CD4-positive, alpha-beta T cell treated with Interleukin-6 at 100 ng/mL for 8 hours (primary cell): ENCODE results near the gene CFAP20DC.
"Not testable (repeated sequence)": the region's sequence is repeated elsewhere in the genome, so short reads cannot be mapped to it uniquely, and the experiment has no call there.

Experiments
- DNase-seq: peaks from one replicate; pipeline ENCODE4 v3.0.0-alpha.2; 2020; ENCODE audit warnings: mixed read lengths, low spot score

The CFAP20DC gene

GRCh38 chr3:59049671-59050331, at the start of gene CFAP20DC:
Gene CFAP20DC (minus strand): TSS chr3:59050025. CDS start chr3:59049631, 394 bp downstream.
- peak; percentile 84 for DNase-seq

DNA sequence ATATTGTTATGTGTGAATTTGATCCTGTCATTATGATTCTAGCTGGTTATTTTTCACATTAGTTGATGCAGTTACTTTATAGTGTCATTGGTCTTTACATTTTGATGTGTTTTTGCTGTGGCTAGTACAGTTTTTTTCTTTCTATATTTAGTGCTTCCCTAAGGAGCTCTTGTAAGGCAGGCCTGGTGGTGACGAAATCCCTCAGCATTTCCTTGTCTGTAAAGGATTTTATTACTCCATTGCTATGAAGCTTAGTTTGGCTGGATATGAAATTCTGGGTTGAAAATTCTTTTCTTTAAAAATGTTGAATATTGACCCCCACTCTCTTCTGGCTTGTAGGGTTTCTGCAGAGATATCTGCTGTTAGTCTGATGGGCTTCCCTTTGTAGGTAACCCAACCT, 48.7 kb upstream of the CFAP20DC start:
- DNase-seq: not testable (repeated sequence)

- no peak for DNase-seq
Measured at GRCh38 chr3:59094446-59094845, 44.6 kb upstream of the CFAP20DC start.

DNA sequence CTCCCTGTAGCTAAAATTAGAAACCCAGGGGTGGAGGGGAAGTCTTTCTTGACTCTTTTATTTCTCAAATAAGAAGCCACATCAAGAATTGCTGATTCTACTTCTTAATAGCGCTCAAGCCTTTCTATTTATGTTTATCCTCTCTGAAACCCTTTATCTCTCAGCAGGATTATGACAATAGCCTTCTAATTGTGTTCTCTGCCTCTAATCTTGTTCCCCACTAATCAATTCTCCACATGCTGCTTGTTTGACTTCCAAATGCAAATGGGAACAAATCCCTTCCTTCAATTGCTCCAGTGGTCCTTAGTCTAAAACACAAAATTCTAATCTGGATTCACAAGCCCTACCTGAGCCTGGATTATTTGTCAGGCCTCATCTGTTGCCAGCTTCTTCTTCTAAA, 43.7 kb upstream of the CFAP20DC start:
- DNase-seq: no peak

DNA sequence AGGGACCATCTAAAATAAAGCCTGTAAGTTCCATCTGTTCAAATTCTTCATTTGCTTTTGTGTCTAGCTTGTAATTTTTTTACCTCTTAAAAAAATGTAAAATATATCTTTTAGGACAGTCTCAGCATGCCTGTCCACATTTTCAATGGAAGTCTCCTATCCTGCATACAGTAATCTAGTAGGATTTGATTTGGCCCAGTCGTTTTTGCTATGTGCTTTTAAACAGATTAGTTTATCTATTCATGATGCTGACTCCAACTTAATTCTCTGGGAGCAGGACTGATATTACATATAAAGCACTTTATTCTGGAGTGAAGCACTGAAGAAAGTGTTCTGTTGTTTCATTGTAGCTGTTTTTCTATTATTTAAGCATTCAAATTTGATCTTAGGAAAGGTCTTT, 38.9 kb upstream of the CFAP20DC start:
- DNase-seq: no peak

DNA sequence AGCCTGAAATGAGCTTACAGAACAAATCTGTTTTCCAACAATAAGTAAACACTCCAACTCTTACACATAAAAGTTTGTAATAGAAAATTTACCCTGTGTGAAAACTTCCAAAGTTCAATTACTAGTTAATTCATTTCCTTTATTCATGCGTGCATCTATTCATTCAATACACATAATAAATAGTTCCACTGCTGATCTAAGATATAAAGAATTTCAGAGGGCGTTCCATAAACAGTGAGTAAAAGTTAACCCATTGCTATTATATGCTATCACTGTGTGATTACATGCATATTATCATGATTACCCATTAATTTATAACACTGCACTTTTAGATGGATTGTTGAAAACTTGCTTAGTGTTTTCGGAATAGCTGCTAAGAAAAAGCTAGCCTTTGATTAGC, 36.2 kb upstream of the CFAP20DC start:
- DNase-seq: no peak

DNA sequence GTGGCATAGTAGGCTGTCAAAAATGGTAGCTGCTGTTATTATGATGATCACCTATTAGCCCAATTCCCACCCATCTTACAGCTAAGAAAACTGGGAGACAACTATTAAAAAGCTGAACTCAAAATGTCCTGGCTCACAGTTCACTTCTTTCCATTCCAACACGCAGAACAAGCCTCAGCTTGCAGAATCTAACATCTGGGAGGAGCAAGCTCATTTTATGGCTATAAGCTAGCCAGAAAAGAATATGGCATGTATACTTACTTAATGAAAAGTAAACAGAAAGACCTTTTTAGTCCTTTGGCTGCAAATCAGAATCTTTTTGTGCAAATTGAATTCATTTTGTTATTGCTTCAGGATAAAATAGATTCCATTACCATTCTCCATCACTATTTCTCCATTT, 34.8 kb upstream of the CFAP20DC start:
- no peak for DNase-seq

DNA sequence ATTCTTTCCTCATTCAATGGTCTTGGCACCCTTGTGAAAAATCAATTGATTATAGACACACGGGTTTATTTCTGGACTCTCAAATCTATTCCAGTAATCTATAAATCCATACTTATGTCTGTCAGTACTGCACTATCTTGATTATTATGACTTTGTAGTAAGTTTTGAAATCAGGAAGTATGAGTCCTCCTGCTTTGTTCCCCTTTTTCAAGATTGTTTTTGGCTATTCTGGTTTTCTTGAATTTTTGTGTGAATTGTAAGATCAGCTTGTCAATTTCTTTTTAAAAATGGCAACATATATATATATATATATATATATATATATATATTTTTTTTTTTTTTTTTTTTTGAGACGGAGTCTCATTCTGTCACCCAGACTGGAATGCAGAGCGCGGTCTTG, 32.3 kb upstream of the CFAP20DC start:
- no peak for DNase-seq

- no peak for DNase-seq
Measured at GRCh38 chr3:59081071-59081470, 31.2 kb upstream of the CFAP20DC start.

GRCh38 chr3:59079962-59080361, 30.1 kb upstream of the CFAP20DC start:
- no peak for DNase-seq

DNA sequence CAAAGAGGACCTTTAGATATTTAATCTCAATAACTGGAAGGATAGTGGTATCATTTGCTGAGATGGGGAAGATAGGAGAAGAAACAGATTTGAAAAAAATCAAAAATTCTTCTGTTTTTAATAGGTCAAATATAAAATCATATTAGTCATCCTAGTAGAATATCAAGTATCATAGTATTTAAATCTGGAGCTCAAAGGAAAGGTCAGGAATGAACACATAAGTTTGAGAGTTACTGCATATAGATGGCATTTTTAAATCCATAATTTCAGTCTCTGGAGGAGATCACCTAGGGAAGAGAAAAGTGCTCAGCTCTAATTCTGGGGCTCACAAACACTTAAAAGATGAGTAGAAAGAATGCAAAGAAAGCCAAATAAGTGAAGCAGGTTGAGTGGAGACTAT, 24.9 kb upstream of the CFAP20DC start:
- DNase-seq: no peak

DNA sequence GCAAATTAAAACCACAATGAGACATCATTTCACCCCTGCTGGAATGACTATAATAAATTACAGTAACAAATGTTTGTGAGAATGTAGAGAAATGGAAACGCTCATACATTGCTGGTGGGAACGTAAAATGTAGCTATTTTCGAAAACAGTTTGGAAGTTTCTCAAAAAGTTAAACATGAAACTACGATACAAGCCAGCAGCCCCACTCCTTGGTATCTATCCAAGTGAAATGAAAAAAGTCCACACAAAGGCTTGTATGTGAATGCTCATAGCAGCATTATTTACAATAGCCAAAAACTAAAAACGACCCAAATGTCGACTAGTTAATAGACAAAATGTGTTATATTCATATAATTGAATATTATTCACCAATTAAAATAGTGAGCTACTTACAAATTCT, 22.9 kb upstream of the CFAP20DC start:
- no peak for DNase-seq

DNA sequence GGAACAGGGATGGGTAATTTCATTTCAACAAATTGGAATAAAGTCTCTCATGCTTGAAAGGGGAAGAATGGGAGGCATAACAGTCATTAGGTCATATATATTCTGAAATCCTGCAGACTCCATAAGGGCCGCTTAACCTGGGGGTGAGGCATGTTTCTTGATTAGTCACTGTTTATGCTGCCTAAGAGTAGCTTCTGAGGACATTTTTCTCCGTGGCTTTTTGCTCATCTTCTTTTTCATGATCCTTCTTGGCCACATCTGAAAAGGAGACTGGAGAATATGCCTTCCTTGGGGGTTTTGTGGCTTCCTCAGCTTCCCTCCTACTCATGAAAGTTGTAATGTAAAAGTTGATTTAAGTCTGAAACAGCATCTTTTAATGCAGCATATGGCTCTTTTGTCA, 20.0 kb upstream of the CFAP20DC start:
- no peak for DNase-seq

DNA sequence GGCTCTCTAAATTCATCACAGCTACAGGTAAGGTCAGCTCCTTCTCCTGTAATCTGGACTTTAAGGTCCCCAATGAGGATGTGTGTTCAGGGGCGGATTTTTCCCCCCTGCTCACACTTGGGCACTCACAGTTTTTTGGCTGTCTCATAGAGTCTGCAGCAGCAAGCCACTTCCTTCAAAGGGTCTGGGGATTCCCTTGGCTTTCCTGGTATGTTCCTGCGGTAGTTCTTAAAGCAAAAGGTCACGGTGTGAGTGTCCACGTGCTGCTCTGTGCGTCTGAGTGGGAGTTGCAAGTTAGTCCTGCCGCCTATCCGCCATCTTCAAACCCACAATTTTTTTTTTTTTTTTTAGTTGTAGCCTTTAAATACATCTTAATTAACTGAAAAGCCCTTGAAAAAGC, 15.4 kb upstream of the CFAP20DC start:
- DNase-seq: no peak

DNA sequence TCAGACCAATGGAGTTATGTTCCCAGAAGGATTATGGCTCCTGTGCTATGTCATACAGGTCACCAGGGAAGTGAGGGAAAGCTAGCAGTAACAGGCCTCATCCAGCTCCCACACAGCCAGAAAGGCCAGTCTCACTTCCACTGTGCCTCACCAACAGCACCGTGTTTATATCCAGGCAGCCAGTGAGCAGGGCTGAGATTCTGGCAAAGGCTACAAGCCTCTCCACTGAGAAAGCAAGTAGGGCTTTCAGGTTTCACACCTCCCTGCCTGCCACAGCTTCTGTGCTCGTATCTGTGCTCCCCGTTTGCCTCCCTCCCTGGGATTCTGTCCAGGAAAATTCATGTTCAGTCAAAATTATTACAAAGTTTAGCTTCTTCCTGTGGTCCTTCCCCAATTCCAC, 14.9 kb upstream of the CFAP20DC start:
- DNase-seq: no peak

GRCh38 chr3:59064276-59064675, 14.5 kb upstream of the CFAP20DC start:
- no peak for DNase-seq

- no peak for DNase-seq
Measured at GRCh38 chr3:59056706-59057105, 6.9 kb upstream of the CFAP20DC start.

- peak; percentile 9 for DNase-seq
Measured at GRCh38 chr3:59052803-59053411, 3.1 kb upstream of the CFAP20DC start.

- DNase-seq: not testable (repeated sequence)
Measured at GRCh38 chr3:59050811-59051414, 1.1 kb upstream of the CFAP20DC start.

- no peak for DNase-seq
Measured at GRCh38 chr3:59046839-59047238, 3.0 kb downstream of the CFAP20DC start.

GRCh38 chr3:59043391-59043790, 6.4 kb downstream of the CFAP20DC start:
- DNase-seq: no peak

- DNase-seq: no peak
Measured at GRCh38 chr3:59040902-59041301, 8.9 kb downstream of the CFAP20DC start.

DNA sequence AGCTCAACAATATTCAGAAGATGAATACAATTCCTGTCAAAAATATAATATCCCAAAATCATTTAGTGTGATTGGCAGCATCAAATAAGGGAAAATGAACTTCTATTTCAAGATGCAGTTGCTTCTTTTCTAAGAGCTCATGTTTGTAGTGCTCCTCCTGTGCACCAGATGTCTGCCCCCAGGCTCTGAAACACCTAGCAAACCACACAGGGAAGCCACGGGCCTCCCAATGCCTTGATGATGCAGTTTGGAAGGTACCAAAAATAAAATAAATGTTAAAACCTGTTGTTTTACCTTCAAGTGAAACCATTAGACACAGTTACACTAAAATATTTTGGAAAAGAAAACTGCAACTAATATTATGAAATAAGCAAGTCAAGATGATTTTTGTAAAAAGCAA, 22.2 kb downstream of the CFAP20DC start:
- no peak for DNase-seq

DNA sequence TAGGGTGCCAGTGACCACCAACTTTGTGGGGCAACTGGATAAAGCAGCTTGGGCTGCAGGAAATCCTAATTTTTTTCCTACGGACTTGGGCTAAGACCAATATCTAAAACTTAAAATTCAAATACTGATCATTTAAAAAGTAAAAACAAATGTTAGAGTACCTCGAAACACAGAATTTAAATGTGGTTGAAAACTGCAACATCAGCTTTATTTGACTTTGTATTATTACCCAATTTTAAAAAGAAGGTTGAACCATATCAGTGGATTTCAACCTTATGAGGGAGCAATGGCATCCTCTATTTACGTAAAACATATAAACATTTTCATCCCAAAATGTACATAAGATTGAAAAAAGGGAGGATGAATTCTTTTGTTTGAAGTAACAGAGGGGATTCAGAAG, 26.2 kb downstream of the CFAP20DC start:
- no peak for DNase-seq
